HG02870 (cell line): Measurements from ENCODE around the gene ZNF710.

ENCODE experiments used
- ATAC-seq: cut with Tn5 transposase; IDR thresholded peaks from one replicate; pipeline ENCODE4 v1.9.1; 2021; ENCODE audit warnings: mild to moderate bottlenecking, moderate library complexity; ENCODE audit not compliant: unreplicated experiment

The ZNF710 gene

GRCh38 chr15:89993349-89993748 is 7.8 kb upstream of the ZNF710 start:
- no peak for ATAC-seq

DNA sequence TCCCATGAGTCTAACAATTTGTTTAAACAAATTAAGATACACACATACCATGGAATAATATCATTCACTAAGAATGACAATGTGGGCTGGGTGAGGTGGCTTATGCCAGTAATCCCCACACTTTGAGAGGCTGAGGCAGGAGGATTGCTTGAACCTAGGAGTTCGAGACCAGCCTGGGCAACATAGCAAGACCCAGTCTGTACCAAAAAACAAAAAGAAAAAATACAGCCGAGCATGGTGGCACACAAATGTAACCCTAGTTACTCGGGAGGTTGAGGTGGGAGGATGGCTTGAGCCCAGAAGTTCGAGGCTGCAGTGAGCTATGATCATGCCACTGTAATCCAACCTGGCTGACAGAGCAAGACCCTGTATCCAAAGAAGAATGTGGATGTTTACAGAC is 4.0 kb upstream of the ZNF710 start:
- no peak for ATAC-seq

- no peak for ATAC-seq
Observed at GRCh38 chr15:89998141-89998661, 2.9 kb upstream of the ZNF710 start.

DNA sequence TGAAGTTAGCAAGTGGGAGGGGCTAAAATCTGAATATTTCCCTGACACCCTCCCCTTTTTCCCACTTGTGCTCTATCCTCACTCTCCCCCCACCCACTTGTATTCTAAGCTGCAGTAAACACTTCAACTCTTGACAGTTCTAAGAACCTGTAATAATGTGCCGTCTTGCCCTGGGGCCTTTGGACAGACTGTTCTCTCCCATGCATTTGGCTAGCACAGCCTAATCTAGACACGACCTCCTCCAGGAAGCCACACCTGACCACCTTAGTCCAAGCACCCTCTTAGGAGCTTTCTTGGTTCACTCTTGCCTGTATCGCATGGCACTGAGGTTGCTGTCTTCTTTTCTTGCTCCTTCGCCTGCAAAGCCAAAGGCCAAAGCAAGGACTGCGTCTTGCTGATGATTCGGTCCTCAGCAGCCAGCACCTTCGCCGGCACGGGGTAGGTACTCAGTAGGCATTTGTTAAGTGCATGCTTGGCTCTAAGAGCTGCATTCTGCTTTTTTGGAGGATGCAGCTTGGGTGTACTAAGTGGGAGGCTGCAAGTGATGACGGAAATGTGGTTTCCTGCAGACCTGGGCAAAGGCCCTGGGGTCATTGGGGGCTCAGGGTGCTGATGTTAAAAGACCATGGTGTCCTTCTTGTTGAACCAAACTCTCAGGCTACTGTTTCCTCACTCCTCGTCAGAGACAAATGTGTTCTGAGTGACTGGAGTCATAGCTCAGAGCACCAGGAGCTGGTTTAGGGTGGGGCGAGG is 2.0 kb upstream of the ZNF710 start:
- ATAC-seq: no peak

DNA sequence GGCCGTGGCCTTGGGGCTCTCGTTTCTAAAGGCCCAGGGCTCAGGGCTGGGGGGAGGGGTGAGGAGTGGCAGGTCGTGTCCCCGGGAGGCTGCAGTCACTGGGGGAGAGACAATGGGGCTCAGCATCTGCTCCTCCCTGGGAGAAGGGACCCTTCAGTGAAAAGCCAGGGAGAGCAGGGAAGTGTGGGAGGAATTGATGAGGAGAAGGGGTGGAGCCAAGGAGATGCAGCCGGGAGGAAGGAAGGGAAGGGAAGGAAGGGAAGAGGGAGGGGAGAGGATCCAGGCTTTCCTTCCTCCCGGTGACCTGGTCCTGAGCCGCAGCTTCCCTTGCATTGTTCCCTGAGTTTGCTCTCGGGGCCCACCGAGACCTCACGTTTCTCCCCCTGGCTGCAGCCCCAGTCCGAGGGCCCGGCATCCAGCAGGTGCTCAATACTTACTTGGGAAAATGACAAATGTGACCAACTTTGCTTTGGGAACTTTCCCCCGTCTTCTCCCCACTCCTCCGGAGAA is 1.4 kb upstream of the ZNF710 start:
- ATAC-seq: no peak

GRCh38 chr15:90000186-90001001 is 730 bp upstream of the ZNF710 start:
- ATAC-seq: no peak

- ATAC-seq: no peak
Observed at GRCh38 chr15:90001683-90002427, 731 bp downstream of the ZNF710 start.

- no peak for ATAC-seq
Observed at GRCh38 chr15:90002428-90002844, 1.3 kb downstream of the ZNF710 start.

GRCh38 chr15:90003736-90004135 is 2.6 kb downstream of the ZNF710 start:
- ATAC-seq: no peak

- no peak for ATAC-seq
Observed at GRCh38 chr15:90004252-90004651, 3.1 kb downstream of the ZNF710 start.

- ATAC-seq: no peak
Observed at GRCh38 chr15:90004671-90005070, 3.5 kb downstream of the ZNF710 start.

DNA sequence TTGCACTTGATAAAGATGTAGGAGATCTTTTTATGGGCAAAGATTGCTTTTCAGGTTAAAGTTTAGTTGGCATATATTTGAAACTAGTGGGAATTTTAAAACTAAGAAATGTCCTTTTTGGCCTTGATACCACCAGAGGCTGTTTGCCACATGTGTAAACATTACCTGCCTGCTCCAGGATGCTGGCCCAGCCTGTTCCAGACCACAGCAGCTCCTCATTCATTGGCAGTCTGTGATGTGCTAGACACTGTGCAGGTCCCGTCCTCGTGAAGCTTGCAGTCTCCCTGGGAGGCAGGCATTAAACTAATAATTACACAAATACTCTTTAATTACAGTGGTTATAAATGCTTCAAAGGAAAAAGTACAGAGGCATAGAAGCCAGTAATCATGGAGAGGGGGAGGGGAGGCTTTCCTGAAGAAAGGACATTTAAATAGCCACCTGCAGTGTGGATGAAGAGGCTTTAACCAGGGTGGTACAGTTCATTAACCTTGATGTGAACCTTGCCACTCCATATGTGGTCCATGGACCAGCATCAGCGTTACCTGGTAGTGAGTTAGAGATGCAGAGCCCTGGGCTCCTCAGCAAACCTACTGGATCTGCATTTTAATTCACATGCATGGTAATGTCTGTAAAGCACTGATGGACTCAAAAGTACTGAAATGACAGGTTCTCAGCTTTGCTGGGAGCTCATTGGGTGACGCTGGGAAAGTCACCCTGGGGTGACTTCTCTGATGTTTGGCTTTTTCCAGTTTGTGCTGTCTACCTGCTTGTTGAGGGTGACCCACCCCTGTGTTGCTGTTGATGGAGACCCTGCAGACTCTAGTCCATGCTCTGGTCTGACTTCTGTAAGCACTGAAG is 5.3 kb downstream of the ZNF710 start:
- no peak for ATAC-seq

GRCh38 chr15:90007076-90007460 is 5.9 kb downstream of the ZNF710 start:
- ATAC-seq: no peak

- no peak for ATAC-seq
Observed at GRCh38 chr15:90008607-90009006, 7.5 kb downstream of the ZNF710 start.

DNA sequence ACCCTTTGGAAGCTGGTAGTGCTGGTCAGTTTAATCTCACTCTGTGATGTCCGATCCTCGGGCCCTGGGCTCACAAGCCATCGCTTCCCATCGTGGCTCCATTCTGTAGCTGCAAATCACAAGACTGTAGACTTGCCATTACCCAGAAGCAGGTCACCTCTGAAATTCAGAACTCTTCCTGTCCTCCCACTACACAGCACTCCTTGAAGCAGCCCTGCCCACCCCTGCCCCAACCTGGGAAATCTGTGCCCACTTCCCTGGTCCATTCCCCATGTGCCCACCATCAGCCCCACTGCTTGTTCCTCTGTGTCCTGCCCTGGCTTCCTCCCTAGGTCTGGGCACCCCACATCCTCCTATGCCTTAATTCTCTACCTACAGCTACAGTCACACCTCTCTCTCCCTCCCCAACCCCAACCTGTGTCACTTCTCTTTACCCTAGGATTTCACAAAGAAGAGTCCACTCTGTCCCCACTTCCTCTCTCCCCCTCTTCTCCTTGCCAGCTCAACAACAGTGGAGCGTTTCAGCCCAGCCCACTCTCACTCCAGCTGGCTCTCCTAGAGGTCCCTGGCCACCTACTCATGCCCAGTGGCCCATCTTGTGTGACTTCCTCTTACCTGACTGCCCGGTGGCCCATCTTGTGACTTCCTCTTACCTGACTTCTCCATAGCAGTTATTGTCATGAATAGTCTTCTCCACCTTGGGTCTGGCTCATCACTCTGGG is 8.3 kb downstream of the ZNF710 start:
- ATAC-seq: no peak

DNA sequence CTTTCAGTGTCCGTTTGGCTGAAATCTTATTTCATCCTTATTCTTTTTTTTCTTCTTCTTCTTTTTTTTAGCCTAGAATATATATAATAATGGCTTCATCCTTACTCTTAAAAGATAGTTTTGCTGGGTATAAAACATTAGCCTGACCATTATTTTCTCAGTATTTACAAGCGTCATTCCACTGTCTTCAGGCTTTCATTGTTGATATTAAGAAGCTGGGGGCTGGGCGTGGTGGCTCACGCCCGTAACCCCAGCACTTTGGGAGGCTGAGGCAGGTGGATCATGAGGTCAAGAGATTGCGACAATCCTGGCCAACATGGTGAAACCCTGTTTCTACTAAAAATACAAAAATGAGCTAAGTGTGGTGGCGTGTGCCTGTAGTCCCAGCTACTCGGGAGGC is 10.6 kb downstream of the ZNF710 start:
- ATAC-seq: no peak

DNA sequence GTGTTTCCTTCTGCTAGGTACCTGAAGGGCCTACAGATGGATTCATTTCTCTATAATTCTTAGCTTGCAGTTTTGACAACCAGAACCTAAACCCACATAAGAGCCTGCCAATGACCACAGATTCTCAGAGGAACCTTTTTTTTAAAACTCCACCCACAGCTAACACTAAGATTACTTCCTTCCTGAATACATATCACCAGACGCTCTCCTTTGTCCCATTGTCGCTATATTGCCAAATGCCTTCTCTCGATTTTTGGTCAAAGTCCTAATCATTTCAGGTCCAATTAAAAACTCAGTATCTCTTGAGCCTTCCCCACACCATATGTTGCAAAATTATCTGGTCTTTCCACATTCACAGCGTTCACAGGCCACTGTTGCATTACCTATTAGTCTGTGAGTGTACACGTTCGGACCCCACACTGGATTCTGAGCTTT is 12.4 kb downstream of the ZNF710 start:
- peak; percentile 38 for ATAC-seq

DNA sequence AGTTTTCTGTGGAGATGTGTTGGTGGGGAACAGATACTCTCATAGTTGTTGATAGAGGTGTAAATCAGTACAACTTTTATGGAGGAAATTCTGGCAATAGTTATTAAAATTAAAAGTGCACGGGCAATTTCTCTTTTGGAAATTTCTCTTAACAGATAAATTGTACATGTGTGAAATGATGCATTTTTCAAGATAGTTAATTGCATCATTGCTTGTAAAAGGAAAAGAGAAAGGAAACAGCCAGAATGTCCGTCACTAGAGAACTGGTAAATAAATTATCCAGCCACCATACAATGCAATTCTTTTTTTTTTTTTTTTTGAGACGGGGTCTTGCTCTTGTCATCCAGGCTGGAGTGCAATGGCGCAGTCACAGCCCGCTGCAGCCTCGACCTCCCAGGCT is 14.2 kb downstream of the ZNF710 start:
- ATAC-seq: no peak

DNA sequence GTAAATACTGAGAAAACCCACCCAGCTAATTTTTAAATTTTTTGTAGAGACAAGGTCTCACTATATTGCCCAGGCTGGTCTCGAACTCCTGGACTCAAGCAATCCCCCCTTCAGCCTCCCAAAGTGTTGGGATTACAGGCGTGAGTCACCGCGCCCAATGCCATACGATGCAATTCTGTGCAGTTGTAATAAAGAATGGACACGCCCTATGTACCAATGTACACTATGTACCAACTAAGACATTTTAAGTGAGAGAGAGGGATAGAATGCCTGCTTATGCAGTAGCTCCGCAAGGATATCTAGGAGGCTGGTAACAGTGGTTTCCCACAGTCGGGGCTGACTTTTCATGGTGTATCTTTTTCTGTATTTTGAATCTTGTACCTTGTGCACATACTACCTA is 14.6 kb downstream of the ZNF710 start:
- no peak for ATAC-seq

DNA sequence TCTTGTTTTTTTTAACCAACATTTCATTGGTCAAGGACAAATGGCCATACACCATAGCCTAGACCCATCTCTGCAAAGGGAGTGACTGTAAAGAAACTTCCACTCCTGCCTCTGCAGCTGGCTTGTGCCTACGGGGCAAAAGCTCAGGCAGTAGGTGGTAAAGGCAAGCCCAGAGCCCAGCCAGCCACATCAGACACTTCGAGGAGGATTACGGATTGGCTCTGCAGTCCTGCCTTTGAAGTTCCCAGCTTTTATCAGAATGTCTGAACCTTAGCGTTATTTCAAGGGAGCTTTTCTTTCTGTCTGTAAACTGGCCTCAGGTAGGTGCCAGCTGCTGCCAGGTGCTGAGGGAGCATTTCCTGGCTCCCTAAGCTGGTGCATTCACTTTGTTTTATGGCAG is 15.6 kb downstream of the ZNF710 start:
- ATAC-seq: no peak
